Keratinocyte (primary cell): ENCODE data around the gene PRPF40B. TPM values are rescaled to one million over a fixed set of nuclear protein-coding genes. Genes with fewer than 3 reads are reported as not detected.

ENCODE experiments used
- DNase-seq: peaks from one replicate; pipeline ENCODE4 v3.0.0-alpha.2; 2011; ENCODE audit warnings: low read depth, missing footprints, low spot score
- FAIRE-seq: peaks from 2 replicates; lab custom pipeline; 2011; peaks lifted over from hg19 to GRCh38; lab: Jason Lieb, UNC
- H2AFZ ChIP-seq: 2 replicates; pipeline ENCODE4 v1.6.0; 2012; ENCODE audit warnings: low read length, control low read depth, inconsistent platforms; ENCODE audit not compliant: control insufficient read depth
- H3K27ac ChIP-seq: 2 replicates; pipeline ENCODE4 v1.5.1; 2011; ENCODE audit warnings: low read length; ENCODE audit not compliant: control insufficient read depth, insufficient read depth
- H3K27me3 ChIP-seq: 3 replicates; pipeline ENCODE4 v1.6.0; 2011; ENCODE audit warnings: low read length; ENCODE audit not compliant: control insufficient read depth, insufficient read depth; ENCODE audit errors: extremely low read depth
- H3K36me3 ChIP-seq, 2 experiments: 2 replicates in 1 of 2; 3 replicates in 1 of 2; pipeline ENCODE4 v1.5.1; 2011; ENCODE audit warnings: low read length in 2 of 2, mild to moderate bottlenecking in 1 of 2; ENCODE audit not compliant: control insufficient read depth in 2 of 2, insufficient read depth in 2 of 2; ENCODE audit errors: extremely low read depth in 1 of 2
- H3K4me1 ChIP-seq: 3 replicates; pipeline ENCODE4 v1.5.1; 2011; ENCODE audit warnings: low read length; ENCODE audit not compliant: control insufficient read depth, insufficient read depth; ENCODE audit errors: extremely low read depth
- H3K4me2 ChIP-seq: 3 replicates; pipeline ENCODE4 v1.6.0; 2011; ENCODE audit warnings: low read depth, low read length; ENCODE audit not compliant: control insufficient read depth, insufficient read depth; ENCODE audit errors: extremely low read depth
- H3K4me3 ChIP-seq, 3 experiments: fragments of 200-600 bp in 1 of 3; sonication (generic) in 1 of 3; 2 replicates in 2 of 3; 3 replicates in 1 of 3; pipeline ENCODE4 v1.5.1; 2011 to 2016; ENCODE audit warnings: low read length in 3 of 3, mild to moderate bottlenecking in 3 of 3, control low read depth in 2 of 3, inconsistent platforms in 1 of 3, low read depth in 1 of 3, mixed read lengths in 1 of 3, mixed run types in 1 of 3, moderate library complexity in 1 of 3; ENCODE audit not compliant: control insufficient read depth in 2 of 3, insufficient read depth in 2 of 3; ENCODE audit errors: extremely low read depth in 1 of 3
- H3K79me2 ChIP-seq: 2 replicates; pipeline ENCODE4 v1.6.0; 2012; ENCODE audit warnings: low read length; ENCODE audit not compliant: control insufficient read depth, insufficient read depth
- H3K9ac ChIP-seq: 3 replicates; pipeline ENCODE4 v1.6.0; 2011; ENCODE audit warnings: low read length; ENCODE audit not compliant: control insufficient read depth, insufficient read depth; ENCODE audit errors: extremely low read depth
- H3K9me1 ChIP-seq: 3 replicates; pipeline ENCODE4 v1.6.0; 2011; ENCODE audit warnings: low read length; ENCODE audit not compliant: control insufficient read depth, insufficient read depth; ENCODE audit errors: extremely low read depth
- H3K9me3 ChIP-seq: 2 replicates; pipeline ENCODE4 v1.5.1; 2012; ENCODE audit warnings: low read depth, low read length; ENCODE audit not compliant: control insufficient read depth
- H4K20me1 ChIP-seq: 3 replicates; pipeline ENCODE4 v1.6.0; 2011; ENCODE audit warnings: low read length; ENCODE audit not compliant: control insufficient read depth, insufficient read depth; ENCODE audit errors: extremely low read depth
- CTCF ChIP-seq, 3 experiments: IDR thresholded peaks in 1 of 3; conservative IDR thresholded peaks in 1 of 3; optimal IDR thresholded peaks in 1 of 3; 2 replicates in 2 of 3; 3 replicates in 1 of 3; pipeline versions ENCODE3 to v1.5.1; 2011; ENCODE audit warnings: low read length in 3 of 3, mild to moderate bottlenecking in 3 of 3, moderate library complexity in 2 of 3, control low read depth in 1 of 3, inconsistent platforms in 1 of 3; ENCODE audit not compliant: insufficient read depth in 2 of 3; ENCODE audit errors: extremely low read depth in 1 of 3
- EZH2 ChIP-seq: IDR thresholded peaks from one replicate; pipeline ENCODE4 v1.6.1; 2012; ENCODE audit warnings: inconsistent platforms, mild to moderate bottlenecking, low read length, moderate library complexity
- dilution Hi-C: fragments of 300-500 bp; cut with MboI; formaldehyde crosslinking; loops from one replicate; pipeline ENCODE4 v1.7.0; 2020; ENCODE audit warnings: low sequenced_read_pairs; ENCODE audit not compliant: extremely low pct_ligation_motif_present
- polyA plus RNA-seq, 5 experiments: library from polyadenylated mRNA; depleted of rRNA in 3 of 5; stranded (reverse) in 3 of 5; stranded (forward) in 1 of 5; unstranded in 1 of 5; fragments of >200 nt; gene quantifications; 1 replicate in 1 of 5; 2 replicates in 3 of 5; 3 replicates in 1 of 5; pipeline versions ENCODE4 v1.2.1 to v1.2.3, GENCODE V29; 2011 to 2012; ENCODE audit warnings: missing spikeins in 2 of 5, low read depth in 1 of 5, low replicate concordance in 1 of 5

Gene PRPF40B
- polyA plus RNA-seq, 1 donor (not counting 4 experiments of a cell fraction or from before 2014, with no cell fraction given): 12.7 TPM

- Histone ChIP-seq H3K27ac (no peak overlapping the region), H3K9ac (no peak overlapping the region), H3K4me2 (no peak overlapping the region), H2AFZ (no peak overlapping the region), H3K36me3 (no peaks in the 10 kb centered on the region), H3K4me3 (no peak overlapping the region), H3K9me1 (no peaks in the 10 kb centered on the region), H3K79me2 (no peaks in the 10 kb centered on the region), H3K9me3 (no peaks in the 10 kb centered on the region), H3K27me3 (no peaks in the 10 kb centered on the region), H4K20me1 (no peaks in the 10 kb centered on the region), H3K4me1 (peaks cover 10% of the 10 kb centered on the region)
- dilution Hi-C loops: no loop called here
- DNase-seq: no peak
- no peak for FAIRE-seq
- TF ChIP-seq EZH2 (no peak), CTCF (optimal IDR thresholded peaks at IDR 0.05 in 1 of 3, IDR thresholded peaks at IDR 0.05 in 1 of 3, conservative IDR thresholded peaks at IDR 0.05 in 1 of 3; ENCODE audit: extremely low read depth in 1 of 3, insufficient read depth in 2 of 3, low read length in 3 of 3) (no peak)
Observed at GRCh38 chr12:49665384-49665783, 42.0 kb downstream of the PRPF40B start.

DNA sequence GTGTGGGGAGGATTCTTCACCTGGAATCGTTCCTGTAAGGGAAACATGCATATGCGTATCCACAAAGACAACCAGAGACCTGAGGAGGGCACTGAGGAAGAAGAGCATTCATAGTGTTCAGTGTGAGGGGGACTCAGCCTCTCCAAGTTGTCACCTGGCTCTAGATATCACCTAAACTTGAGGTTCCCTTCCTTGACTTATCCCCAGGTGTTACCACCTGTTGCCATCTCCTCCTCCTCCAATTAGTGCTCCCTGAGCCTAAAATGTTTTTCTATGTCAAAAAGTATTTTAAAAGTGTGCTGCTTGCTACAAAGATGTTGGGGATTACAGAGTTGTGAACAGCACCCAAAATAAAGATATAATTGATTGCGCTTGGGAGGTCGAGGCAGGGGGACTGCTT, 42.8 kb downstream of the PRPF40B start:
- H2AFZ ChIP-seq: no peak overlapping the region
- DNase-seq (no peak), FAIRE-seq (no peak)
- no peak overlapping the region for H3K27ac ChIP-seq
- H3K4me2 ChIP-seq: no peak overlapping the region
- H3K9me1 ChIP-seq: no peaks in the 10 kb centered on the region
- H3K9me3 ChIP-seq: no peaks in the 10 kb centered on the region
- no peak overlapping the region for H3K9ac ChIP-seq
- H3K79me2 ChIP-seq: no peaks in the 10 kb centered on the region
- no peak for TF ChIP-seq CTCF (optimal IDR thresholded peaks at IDR 0.05 in 1 of 3, IDR thresholded peaks at IDR 0.05 in 1 of 3, conservative IDR thresholded peaks at IDR 0.05 in 1 of 3; ENCODE audit: extremely low read depth in 1 of 3, insufficient read depth in 2 of 3, low read length in 3 of 3)
- TF ChIP-seq EZH2: no peak
- no peak overlapping the region for H3K4me3 ChIP-seq
- dilution Hi-C loops: no loop called here
- peaks cover 10% of the 10 kb centered on the region for H3K4me1 ChIP-seq
- H3K36me3 ChIP-seq: no peaks in the 10 kb centered on the region
- H3K27me3 ChIP-seq: no peaks in the 10 kb centered on the region
- no peaks in the 10 kb centered on the region for H4K20me1 ChIP-seq
